Glomerular endothelial cell (primary cell): ENCODE measurements around the gene DNAJB6. TPM values are rescaled to one million over a fixed set of nuclear protein-coding genes. Genes with fewer than 3 reads are reported as not detected.

Experiments
- DNase-seq: peaks from one replicate; pipeline ENCODE4 v3.0.0-alpha.2; 2011; ENCODE audit warnings: low read depth, low spot score; ENCODE audit errors: extremely low read depth
- total RNA-seq: library from RNA; depleted of rRNA; stranded (reverse); fragments of >200 nt; gene quantifications from 2 replicates; pipeline ENCODE4 v1.2.3, GENCODE V29; 2015

Gene DNAJB6
- total RNA-seq, result 125 and 163 TPM in 2 replicates

DNA sequence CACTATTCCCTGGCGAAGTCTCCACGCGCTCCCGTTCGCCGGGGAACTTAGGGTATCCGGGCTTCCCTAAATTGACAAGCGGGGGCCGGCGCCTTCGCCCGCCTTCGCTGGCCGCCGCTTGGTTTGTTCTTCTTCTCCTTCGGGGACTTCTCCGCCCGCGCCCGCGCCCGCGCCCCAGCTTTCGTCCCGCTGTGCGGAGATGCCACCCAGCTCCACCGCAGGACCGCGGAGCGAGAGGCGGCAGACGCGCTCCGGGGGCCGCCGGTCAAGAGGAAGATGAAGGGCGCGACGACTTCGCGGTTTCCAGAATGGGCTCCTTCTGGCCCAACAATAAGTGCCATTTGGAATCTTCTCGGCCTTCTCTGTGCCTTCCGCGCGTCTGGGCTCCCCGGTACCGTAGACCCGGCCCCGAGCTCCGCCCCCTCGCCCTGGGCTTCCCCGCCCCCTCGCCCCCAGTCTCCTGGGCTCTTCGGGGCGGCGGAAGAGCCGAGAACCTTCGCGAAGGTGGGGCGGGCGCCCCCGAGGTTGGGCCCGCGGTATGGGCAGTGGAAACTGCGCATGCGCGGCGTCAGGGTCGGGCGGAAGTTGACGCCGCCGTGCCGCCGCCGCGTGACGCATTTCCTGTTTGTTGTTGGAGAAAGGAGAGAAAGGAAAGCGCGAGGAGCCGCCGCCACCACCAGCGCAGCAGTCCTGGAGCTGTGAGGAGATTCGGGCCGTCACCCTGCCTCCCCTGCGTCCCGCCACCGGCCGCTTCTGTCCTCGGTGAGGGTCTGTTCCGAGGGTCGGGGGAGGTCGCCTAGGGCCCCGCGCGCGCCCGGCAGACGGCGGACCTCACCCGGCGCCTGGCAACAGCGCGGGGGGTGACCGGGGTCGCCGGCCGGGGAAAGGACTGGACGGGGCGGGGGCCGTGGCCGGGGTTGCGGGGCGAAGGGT, at the start of gene DNAJB6:
Gene DNAJB6 (plus strand): TSS at position 622 of the 933 bp plus-strand sequence. CDS start 21,569 bp downstream, outside the sequence.
- no peak for DNase-seq

DNA sequence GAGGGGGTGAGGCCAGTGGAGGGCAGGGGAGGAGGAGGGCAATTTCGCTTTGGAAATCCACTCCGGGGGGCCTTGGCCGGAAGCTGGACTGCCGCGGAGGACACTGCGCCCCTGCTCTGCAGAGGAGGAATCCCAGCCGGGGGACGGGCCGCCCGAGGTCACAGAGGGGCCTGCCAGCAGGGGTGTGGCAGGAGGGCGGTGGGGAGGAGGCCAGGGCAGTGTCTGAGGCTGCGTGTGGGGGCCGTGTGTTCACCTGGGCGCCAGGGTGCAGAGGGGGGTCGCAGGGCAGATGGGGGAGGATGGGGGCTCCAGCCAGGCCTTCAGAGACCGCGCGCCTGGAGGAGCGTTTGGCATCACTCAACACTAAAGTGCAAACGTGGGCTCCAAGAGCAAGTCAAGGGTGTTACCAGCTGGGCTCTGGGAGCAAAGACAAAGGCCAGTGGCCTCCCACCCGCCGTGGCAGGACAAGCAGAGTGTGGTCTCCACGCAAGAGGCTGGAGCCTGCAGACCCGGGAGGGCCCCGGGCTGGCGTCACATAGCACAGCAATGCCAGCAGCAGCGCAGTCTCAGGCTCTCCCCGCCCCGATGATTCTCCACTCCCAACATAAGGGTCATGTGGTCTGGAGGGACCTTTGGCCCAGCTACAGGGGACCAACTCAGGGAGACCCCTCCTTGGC, 45.3 kb upstream of the DNAJB6 start:
- DNase-seq, result no peak

DNA sequence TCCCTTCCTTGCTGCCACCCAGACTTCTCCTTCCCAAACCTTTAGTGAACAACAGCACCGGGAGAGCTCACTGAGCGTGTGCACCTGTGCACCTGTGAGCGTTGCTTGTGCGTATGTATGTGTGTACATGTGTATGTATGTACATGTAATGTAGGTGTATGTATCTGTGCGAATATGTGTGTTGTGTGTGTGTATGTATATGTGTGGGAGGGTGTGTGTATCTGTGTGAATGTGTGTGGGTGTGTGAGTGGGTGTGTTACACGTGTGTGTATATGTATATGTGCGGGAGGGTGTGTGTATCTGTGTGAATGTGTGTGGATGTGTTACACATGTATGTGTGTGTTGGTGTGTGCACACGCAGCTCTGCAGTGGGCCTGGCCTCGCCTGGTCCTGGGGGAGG, 44.5 kb upstream of the DNAJB6 start:
- DNase-seq, result no peak

DNA sequence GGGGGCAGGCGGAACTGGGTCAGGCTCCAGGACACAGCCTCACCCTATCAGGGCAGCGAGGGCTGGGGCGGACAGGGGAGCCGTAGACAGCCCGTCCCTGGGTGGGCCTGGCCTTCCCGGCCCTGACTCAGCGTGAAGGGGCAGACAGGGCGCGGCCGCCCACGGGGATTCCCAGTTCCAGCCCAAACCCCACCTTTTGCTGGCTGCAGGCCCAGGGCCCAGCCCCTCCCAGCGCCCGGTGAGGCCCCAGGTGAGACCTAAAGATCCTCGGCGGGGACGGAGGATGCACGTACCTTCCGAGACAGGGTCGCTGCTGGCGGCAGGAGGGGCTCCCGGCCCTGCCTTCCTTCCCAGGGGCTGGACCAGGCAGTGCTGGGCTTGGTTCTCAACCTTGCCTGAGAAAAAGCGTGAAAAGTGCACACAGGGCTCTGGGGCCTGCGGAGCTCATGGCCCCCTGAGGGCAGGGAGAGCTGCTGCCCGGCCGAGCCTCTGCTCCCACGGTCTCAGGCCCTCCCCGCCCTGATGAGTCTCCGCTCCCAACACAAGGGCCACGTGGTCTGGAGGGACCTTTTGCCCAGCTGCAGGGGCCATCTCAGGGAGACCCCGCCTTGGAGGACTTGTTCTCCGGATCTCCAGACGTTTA, 43.9 kb upstream of the DNAJB6 start:
- no peak for DNase-seq

DNA sequence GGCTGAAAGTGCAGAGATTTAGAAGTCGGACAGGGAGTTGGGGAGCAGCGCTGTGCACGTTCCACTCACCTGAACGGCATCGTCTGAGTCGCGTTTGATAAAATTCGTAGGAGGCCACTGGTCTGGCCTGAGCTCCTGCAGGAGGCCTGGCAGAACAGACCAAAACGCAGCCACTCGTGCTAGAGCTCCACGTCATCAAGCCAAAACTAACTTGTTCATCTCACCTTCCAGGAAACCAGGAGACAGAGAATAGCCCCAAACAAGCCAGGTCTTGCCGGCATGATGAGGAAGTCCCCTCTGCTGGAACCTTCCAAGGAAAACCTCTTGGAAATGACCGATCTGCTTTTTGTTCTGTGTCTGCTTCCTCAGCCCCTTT, 43.4 kb upstream of the DNAJB6 start:
- DNase-seq, result no peak

DNA sequence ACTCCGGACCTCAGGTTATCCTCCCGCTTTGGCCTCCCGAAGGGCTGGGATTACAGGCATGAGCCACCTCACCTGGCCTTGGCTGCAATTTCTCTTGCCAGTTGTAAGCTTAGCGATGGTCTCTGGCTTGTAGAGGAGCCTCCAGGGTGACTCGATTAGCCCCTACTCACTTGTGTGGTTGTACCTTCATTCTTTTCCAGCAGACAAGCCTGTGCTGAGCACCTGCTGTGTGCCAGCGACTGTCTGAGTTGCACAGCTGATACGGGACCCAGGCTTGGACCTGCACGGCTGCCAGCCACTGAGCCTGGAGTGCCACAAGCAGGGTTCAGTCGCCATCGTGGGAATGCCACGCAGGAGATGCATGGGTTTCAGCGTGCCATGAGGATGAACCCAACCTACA, 42.0 kb upstream of the DNAJB6 start:
- no peak for DNase-seq

DNA sequence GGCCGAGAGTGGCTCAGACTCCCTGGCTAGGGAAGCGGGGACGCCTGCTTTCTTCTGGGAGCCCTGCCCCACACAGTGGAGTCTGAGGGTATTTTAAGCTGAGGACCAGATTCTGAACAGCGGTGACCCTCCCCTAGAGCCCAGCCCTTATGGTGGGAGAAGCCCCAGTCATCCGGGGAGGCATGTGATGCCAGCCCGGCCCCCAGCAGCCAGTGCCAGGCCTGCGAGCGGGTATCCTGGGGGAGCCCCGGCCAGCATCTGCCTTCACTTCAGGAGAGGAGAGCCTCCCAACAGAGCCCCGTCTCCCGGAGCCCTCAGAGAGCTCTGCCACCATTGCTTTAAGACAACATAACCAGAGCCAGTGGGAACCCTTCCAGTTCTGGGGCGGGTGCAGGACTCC, 41.5 kb upstream of the DNAJB6 start:
- DNase-seq, result no peak

DNA sequence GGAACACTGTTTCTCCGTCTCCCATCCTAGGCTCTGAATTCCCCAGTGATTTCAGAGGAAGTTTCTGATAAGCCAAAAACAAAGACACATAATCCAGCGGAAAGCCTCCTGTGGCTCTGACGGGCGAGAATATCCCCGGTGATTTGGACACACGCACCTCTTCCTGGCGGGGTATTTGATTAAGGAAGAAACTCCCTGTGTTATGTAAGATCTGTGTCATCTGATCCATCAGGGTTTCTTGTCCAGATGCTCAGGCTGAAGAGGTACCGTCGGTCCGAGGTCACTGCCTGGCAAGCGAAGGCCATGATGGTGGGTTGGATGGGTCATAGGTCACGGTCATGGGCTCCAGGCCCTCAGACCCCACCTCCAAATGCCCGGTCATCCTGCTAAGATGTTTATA, 39.6 kb upstream of the DNAJB6 start:
- no peak for DNase-seq

DNA sequence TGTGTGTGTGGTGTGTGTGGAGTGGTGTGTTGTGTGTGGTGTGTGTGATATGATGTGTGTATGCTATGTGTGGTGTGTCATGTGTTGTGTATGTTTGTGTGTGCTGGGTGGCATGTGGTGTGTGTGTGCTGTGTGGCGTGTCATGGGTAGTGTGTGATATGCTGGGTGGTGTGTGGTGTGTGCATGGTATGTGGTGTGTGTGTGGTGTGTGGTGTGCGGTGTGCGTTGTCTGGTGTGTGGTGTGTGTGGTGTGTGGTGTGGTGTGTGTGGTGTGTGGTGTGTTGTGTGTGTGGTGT, 37.5 kb upstream of the DNAJB6 start:
- DNase-seq, result no peak

DNA sequence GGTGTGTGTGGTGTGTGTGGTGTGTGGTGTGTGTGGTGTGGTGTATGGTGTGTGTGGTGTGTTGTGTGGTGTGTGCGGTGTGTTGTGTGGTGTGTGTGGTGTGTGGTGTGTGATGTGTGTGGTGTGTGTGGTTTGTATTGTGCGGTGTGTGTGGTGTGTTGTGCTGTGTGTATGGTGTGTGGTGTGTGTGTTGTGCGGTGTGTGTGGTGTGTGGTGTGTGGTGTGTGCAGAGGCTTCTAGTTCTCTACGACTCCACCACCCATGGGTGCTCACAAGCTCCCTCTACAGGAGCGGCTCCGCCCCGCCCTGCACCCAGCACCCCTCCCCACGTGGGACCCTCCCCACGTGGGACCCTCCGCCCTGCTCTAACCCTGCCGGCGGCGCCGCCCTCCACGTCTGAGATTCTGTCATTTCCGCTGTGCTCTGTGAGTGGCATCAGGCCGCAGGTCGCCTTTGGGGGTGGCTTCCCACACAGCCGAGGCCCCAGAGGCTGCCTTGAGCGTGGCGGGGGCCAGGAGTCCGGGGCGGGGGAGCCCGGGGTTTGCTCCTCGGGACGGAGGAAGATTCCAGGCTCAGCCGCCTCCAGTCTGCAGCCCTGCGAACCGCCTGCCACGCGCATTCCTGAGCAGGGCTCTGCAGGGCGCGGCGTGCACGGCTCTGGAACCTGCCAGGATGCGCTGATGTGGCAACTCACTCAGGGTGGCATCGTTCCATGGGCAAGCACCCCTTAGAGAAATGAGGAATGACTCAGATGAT, 37.0 kb upstream of the DNAJB6 start:
- DNase-seq, result no peak

DNA sequence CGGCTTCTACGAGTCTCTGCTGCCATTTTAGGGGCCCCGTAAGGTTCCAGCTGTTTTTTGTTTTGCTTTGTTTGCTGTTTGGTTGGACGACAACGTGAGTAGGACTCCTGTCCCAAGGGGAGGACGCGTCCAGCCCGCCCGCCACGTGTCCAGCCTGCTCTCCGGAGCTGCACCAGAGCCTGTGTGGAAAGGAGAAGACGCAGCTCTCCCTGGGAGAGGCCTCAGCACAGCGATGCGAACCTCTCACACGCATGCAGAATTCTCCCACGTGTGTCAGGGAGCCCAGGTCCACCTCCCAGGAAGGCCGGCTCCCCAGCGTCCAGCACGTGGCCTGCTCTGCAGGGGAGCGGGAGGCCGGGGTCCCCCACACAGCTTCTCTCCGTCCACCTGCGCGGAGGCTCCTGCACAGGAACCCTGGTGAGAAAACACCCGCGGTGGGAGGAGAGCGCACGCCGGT, 36.4 kb upstream of the DNAJB6 start:
- no peak for DNase-seq

DNA sequence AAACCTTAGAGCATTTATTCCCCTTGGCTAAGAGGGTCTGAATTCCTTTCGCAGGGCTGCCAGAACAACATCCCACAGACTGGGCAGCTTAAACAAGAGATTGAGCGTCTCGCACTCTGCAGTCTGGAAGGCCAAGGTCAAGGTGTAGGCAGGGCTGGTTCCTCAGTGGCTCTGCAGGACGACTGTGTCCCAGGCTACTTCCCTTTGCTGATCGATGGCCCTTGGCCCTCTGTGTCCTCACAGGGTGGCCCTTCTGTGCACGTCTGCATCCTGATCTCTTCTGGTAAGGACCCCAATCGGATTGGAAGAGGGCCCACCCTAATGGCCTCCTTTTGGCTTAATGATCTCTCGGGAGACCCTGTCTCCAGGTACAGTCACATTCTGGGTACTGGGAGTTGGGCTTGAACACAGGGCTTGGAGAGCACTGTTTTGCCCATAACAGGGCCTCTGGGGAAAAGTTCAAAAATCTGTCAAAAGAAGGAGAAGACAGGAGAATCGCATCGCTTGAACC, 35.1 kb upstream of the DNAJB6 start:
- no peak for DNase-seq

DNA sequence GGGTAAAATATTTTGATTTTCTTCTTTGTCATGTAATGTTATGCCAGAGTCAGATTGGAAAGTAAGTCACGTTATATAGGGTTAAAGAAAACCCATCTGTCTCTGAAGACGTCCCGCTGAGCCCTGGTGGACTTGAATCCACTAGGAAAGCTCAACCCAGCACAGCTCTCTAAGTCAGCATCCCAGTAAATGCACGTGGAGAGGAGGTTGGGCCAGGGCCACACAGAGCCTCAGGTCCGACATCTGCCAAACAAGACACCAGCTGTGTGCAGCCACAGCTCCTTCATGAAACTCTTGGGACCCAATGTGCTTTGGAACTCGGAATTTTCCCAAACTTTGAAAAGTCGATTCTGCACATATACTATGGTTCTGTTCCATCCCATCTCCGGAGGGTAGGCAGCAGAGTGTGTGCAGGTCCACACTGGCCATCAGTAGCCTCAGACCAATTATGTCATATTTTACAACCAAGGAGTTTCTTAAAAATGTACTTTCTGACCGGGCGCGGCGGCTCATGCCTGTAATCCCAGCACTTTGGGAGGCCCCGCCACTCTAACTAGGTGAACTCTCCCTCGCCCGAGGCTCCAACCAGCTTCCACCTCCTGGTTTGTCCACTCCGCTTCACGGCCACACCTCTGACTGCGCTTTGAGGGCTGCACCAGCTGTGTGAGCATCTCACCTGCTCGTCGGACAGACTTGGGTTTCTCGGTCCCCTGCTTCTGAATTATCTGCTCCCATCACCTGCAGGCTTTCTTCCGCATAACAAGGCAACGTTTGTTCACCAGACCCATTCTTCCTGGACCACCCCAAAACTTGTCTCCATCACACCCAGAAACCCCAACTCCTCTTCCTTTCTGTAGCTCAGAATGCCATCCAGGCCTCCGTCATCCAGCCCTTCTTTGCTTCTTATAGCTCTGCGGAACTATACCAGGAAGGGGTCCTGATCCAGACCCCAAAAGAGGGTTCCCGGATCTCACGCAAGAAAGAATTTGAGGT, 29.7 kb upstream of the DNAJB6 start:
- no peak for DNase-seq

DNA sequence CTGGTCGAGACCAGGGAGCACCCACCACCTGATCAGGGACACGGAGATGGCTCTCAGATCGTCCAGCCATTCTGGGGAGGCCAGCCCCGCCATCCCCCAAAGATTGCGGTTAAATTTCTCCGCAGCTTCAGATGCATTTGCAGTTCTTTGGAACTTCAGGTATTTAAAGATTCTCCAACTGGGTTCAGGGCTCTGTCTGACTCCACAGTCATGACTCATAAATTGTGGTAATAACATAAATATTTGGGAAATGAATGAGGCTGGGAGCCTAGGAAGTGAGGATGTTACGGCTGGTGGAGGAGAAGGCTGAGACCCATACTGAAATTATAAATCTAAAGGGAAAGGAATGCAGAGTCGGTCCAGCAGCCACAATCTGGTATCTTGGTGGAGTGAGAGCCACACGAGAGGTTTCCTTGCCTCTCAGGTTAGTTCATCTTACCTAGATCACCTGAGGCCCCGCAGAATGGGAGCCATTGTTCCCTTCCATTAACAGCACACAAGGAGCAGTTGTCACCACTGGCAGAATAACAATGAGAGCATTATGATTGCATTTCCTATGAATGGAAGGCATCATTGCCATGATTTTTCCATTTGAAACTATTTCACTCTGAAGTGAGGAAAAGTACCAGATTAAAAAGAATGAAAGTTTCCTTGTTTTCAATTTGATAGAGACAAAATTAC, 26.7 kb upstream of the DNAJB6 start:
- no peak for DNase-seq

DNA sequence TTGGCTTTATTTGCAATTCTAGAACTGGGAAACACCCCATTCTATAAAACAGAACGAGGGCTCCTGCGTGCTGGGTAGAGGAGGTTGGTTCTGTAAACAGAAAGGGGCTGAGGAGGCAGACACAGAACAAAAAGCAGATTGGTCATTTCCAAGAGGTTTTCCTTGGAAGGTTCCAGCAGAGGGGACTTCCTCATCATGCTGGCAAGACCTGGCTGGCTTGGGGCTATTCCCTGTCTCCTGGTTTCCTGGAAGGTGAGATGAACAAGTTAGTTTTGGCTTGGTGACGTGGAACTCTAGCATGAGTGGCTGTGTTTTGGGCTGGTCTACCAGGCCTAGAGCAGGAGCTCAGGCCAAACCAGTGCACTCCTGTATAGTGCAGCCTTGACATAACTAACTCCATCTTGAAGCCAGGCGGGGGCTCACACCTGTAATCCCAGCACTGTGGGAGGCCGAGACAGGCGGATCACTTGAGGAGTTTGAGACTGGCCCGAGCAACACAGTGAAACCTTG, 26.1 kb upstream of the DNAJB6 start:
- DNase-seq, result no peak

DNA sequence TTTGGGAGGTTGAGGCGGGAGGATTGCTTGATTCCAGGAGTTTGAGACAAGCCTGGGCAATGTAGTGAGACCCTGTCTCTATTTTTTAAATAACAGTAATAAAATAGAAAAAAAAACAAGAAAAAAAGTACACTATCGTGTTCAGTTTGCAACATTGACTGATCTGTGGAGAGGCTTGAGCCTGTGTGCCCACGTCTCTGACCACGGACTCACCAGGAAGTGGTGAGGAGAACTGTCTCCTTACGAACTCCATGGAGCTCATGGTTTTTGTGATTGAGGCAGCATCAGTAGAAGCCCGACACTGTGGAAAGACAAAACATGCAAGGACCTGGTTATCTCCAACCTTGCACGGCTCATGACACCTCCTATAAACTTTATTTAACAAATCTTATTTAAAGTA, 23.9 kb upstream of the DNAJB6 start:
- no peak for DNase-seq

DNA sequence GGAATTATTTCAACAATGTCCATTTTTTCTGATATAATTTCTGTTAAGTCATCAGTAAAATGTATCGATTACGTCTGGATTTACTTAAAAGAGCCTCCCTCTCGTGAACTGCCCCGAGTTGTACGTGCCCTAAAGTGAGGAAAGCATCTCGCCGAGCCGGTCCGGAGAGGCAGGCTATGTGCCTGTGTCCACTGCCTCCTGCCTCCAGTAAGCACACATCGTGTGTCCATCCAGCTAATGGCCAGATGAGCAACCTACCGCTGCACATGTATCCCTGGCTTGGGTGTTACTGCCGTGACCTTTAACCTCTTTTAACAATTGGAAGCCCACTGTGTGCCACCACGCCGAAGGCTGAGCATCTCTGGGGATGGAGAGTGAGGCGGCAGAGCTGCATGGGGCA, 23.2 kb upstream of the DNAJB6 start:
- no peak for DNase-seq

DNA sequence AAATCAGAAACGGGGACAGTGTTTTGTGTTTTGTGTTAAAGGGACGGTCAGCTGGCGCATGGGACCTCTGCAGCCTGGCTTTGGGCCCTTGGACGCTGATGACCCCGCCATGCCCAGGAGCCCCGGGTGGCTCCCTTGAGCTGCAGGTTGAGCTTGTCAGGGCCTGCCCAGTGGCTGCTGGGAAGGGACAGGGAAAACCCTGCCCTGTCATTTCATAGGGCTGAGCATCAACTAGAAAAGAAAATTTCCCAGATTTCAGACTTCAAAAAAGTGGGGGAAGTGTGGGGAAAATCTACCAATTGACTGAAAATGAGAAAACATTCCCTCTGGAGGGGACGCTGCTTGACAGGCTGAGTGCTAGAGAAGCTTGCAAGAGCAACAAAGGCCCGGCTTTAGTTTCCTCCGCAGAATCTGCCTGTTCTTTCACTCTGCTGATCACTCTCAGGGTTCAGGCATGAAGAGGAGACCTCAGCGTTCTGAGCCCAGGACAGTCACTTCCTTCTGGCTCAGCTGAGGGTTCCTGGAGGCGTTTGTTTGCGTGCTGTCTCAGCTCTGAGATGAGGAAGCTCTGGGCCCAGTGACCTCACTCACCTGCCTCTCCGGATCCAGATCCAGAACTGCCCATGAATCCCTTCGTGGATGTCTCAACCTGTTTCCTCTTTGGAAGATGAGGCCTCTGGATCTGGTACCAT, 18.6 kb upstream of the DNAJB6 start:
- no peak for DNase-seq
